Renal cortex interstitium (tissue), 11 donors: ENCODE results near the gene ZNF888. TPM values are rescaled to one million over a fixed set of nuclear protein-coding genes. Genes with fewer than 3 reads are reported as not detected.
"Not testable (repeated sequence)": the region's sequence is repeated elsewhere in the genome, so short reads cannot be mapped to it uniquely, and the experiment has no call there.

Experiments
- DNase-seq, 11 donors: peaks; one replicate each; pipeline ENCODE4 v3.0.0-alpha.2; 2013; ENCODE audit warnings: low read depth in 9 of 11, low spot score in 4 of 11; ENCODE audit errors: extremely low read depth in 1 of 11
- polyA plus RNA-seq, 3 donors: library from polyadenylated mRNA; unstranded; fragments of 120-200 nt; gene quantifications; one replicate each; pipeline ENCODE4 v1.2.1, GENCODE V29; 2013; ENCODE audit not compliant: insufficient read length in 3 of 3

Gene ZNF888
- polyA plus RNA-seq, 3 donors = 12.2 to 15.3 (median 13.0) TPM

DNA sequence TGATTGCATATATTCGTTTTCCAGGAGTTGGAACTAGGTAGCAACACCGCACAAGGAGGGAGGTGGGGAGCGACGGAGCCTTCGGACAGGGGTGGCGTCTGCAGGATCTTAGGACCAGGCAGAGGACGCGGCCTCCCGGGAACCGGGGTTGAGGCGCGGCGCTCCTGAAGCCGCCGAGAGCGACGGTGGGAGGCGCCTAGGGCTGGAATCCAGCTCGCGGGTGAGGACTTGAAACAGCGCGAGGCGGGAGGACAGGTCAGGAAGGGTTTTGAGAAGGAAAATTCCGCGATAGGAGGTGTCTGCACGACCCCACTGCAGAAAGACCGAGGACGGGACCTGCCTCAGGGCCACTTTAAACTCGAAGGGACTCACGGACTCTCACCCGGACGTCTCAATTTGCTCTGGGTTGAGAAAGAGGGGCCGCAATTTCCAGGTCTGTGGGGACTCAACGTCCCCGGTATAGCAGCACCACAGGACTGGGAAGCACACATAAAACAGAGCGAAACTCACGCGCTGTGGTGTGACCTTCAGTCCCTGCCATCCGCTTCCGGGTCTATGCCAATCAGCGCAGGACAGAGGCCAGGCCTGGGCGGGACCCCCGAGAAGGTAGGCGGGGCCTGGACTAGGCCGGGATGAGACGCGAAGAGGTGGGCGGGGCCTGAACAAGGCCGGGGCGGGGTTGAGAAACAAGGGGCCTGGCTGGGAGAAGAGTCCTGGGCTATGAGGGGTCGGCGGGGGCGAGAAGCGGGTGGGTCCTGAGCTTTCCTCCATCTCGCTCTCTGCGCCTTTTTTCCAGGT, 25.9 kb downstream of the ZNF888 start, which contains the start of gene ZNF320:
ZNF320 (minus strand) TSS at position 498 of the 798 bp plus-strand sequence. CDS start 7,380 bp downstream, outside the sequence.
- peak; percentile 84 to 95 (median 92) for DNase-seq

DNA sequence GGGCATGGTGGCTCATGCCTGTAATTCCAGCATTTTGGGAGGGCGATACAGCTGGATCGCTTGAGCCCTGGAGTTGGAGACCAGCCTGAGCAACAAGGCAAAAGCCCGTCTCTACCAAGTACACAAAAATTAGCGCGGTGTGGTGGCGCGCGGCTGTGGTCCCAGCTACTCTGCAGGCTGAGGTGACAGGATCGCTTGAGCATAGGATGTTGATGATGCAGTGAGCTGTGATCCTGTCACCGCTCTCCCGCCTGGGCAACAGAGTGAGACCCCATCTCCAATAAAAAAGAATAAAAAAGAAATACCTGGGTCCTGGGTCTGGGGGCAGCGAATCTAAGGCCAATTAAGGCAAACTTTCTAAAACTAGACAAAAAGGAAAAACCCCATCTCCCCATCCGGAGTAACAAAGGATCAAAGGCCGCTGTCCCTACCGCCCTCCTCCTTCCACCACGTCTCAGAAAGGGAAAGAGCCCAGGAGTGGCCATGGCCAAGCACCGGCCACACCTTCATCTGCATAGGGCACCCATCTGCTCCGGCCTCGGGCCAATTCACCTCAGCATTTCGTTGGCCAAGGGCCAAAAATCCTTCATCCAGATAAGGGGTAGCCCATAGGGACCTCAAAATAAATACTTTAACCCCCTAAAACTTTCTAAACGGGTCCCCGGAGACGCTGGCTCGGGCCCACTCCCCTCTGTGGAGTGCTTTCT, 26.6 kb downstream of the ZNF888 start:
- DNase-seq = peak in 5 of 11 donors; percentile 13 to 33 (median 22)

DNA sequence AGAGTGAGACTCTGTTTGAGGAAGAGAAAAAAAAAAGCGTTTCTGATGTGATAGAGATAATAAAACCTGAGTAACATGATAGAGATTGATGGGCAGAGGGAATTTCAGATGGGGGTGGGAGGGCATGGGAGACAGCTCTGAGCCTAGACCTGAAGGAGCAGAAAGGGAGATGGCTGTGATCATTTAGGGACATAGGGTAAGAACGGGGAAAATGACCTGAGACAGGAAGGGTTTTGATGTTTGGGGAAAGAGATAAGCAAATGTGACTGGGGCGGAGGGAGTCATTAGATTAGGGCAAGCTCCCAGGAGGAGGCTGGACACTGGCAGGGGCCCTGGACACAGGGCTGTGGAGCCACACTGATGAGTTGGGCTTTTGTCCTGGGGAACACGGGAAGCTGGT, 31.9 kb downstream of the ZNF888 start:
- no peak for DNase-seq

DNA sequence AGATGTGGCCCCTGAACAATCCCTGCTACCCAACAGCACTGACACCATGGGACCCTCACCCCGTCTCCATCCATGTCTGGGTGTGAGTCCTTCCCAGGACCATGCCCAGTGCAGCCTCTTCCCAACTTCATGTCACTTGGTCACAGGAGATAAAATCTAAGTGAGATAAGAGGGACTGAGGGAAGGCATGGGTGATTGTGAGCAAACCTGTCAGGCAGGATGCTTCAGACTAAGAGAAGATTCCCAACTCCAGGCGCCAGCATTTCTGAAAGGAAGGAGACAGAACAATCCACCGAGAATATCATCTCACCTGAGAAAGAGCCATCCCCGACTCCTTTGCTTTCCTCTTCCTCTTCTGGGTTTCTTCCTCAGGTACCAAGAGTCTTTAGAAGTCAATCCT, 33.3 kb downstream of the ZNF888 start:
- DNase-seq = no peak

GRCh38 chr19:52889076-52889475, 34.2 kb downstream of the ZNF888 start:
- DNase-seq = no peak

DNA sequence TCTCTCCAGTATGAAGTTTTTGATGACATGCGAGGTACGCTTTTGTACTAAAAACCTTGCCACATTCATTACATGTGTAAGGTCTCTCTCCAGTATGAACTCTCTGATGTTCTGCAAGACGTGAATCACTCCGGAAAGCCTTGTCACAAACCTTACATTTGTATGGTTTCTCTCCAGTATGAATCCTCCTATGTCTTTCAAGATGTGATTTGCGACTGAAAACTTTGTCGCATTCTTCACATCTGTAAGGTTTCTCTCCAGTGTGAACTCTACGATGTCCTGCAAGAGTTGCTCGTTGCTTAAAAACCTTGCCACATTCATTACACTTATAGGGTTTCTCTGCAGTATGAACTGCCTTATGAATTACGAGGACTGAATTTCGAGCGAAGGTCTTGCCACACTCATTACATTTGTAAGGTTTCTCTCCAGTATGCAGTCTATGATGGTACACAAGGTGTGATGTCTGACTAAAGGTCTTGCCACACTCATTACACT, 42.3 kb downstream of the ZNF888 start:
- no peak for DNase-seq

DNA sequence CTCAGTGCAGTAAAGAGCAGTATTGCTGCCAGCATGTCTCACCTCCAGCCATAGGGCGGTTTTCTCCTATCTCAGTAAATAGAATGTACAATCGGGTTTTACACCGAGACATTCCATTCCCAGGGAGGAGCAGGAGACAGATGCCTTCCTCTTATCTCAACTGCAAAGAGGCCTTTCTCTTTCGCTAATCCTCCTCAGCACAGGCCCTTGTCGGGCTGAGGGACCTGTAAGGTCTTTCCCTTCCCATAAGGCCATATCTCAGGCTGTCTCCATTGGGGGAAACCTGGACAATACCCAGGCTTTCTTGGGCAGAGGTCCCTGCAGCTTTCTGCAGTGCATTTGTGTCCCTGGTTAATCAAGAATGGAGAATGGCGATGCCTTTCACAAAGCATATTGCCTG, 50.2 kb downstream of the ZNF888 start:
- not testable (repeated sequence) for DNase-seq

- no peak for DNase-seq
Observed at GRCh38 chr19:52871466-52871865, 51.8 kb downstream of the ZNF888 start.

DNA sequence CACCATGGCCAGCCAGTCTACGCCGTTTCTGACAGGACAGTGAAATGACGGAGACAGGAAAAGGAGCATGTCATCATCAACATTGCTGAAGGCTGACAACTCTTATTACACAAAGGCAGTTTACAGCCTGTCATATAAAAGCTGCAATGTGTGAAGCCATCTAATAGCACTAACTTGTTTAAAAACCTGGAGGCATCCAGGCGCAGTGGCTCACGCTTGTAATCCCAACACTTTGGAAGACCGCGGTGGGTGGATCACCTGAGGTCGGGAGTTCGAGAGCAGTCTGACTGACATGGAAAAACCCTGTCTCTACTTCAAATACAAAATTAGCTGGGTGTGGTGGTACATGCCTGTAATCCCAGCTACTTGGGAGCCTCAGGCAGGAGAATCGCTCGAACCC, 55.2 kb downstream of the ZNF888 start:
- DNase-seq = not testable (repeated sequence)

DNA sequence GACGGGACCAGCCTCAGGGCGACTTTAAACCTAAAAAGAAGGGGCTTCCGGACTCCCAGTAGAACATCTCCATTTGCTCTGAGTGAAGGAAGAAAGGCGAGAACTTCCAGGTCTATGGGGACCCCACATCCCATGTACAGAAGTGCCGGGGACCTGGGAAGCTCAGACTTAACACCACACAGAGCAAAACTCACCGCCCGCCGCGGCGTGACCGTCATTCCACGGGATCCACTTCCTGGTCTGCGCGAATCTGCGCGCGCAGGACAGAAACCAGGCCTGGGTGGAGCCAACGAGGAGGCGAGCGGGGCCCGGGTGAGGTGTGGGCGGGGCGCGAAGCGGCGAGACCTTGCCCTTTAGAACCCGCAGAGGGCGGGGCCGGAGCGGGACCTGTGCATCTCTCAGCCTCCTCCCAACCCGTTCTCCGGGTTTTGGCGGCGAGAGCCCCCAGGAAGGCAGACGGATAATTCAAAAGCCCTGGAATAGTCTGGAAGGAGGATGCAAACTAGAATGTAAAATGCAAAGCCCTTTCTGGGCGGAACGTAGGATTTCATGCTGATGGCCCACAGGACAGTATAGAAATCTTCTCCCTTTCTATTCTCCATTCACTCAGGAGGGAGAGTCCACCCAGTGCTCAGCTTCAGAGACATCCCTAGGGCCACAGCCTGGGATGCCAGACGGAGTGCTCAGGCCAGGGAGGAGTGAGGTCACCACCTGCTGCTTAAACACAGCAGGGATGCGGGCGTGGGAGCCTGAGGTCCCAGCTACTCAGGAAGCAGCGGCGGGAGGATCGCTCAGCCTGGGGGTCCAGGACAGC, 65.6 kb downstream of the ZNF888 start, which contains the start of gene ZNF468:
ZNF468 (minus strand) TSS at position 242 of the 814 bp plus-strand sequence. CDS start 3,347 bp downstream, outside the sequence.
- peak in 9 of 11 donors; percentile 17 to 57 (median 36) for DNase-seq

GRCh38 chr19:52856540-52857377, 66.5 kb downstream of the ZNF888 start:
- peak in 2 of 11 donors; percentile 0 to 2 for DNase-seq

Other genes starting within 250 kb of the ZNF888 start
- 10 to 100 TPM; 16.3 to 25.6 (median 23.1) TPM for gene ZNF611, start 188.4 kb downstream of the ZNF888 start, polyA plus RNA-seq
- 10 to 100 TPM in 1 of 3 donors, 1 to 10 TPM in 2; 6.5 to 13.0 (median 9.4) TPM for gene ZNF600, start 136.6 kb downstream of the ZNF888 start, polyA plus RNA-seq
- 10 to 100 TPM; 17.8 to 23.1 (median 19.0) TPM for gene ZNF28, start 101.8 kb downstream of the ZNF888 start, polyA plus RNA-seq
- gene ZNF468, start 65.8 kb downstream of the ZNF888 start, polyA plus RNA-seq = 10 to 100 TPM; 33.1 to 53.7 (median 45.2) TPM
- 10 to 100 TPM; 22.6 to 64.4 (median 31.3) TPM for gene ZNF320, start 25.8 kb downstream of the ZNF888 start, polyA plus RNA-seq
- gene ZNF816, start 39.5 kb upstream of the ZNF888 start, polyA plus RNA-seq = 10 to 100 TPM; 14.1 to 18.3 (median 16.8) TPM
- under 1 TPM; 0.07 to 0.11 (median 0.09) TPM for gene ERVV-1, start 90.5 kb upstream of the ZNF888 start, polyA plus RNA-seq
- gene ERVV-2, start 121.3 kb upstream of the ZNF888 start, polyA plus RNA-seq = under 1 TPM in 1 of 3 donors, not detected in 2; 0.06 TPM
- 10 to 100 TPM; 41.9 to 92.3 (median 46.9) TPM for gene ZNF160, start 180.0 kb upstream of the ZNF888 start, polyA plus RNA-seq
- 10 to 100 TPM; 21.9 to 30.5 (median 24.0) TPM for gene ZNF415, start 209.5 kb upstream of the ZNF888 start, polyA plus RNA-seq
- 10 to 100 TPM; 11.0 to 13.7 (median 12.9) TPM for gene ZNF347, start 235.6 kb upstream of the ZNF888 start, polyA plus RNA-seq